ENCODE results near the gene CHST1. TPM values are rescaled to one million over a fixed set of nuclear protein-coding genes. Genes with fewer than 3 reads are reported as not detected.

The CHST1 gene
- total RNA-seq, 1 donor from 2014 or later: not detected

GRCh38 chr11:45621588-45621987 is 43.8 kb downstream of the CHST1 start:
- H3K4me1 ChIP-seq: peaks cover 17% of the 10 kb centered on the region
- H3K9me3 ChIP-seq (ENCODE audit: low read depth): no peaks in the 10 kb centered on the region
- Mint-ChIP-seq H3K4me1 (peaks cover 15% of the 10 kb centered on the region), H3K36me3 (no peaks in the 10 kb centered on the region), H3K27ac (no peak overlapping the region), H3K27me3 (ENCODE audit: insufficient read depth, low read depth) (peaks cover 2% of the 10 kb centered on the region), H3K4me3 (no peak overlapping the region), H3K9me3 (peaks cover 2% of the 10 kb centered on the region)
- TF ChIP-seq EZH2phosphoT487 (IDR thresholded peaks at IDR 0.05) (no peak), EZH2 (IDR thresholded peaks at IDR 0.05) (no peak), CTCF (IDR thresholded peaks at IDR 0.05) (no peak)
- H3K4me3 ChIP-seq: no peak overlapping the region
- no peaks in the 10 kb centered on the region for H4K20me1 ChIP-seq (ENCODE audit: low read depth)
- H3K27me3 ChIP-seq: peaks cover 79% of the 10 kb centered on the region
- peaks cover 16% of the 10 kb centered on the region for H3F3A ChIP-seq (ENCODE audit: low read depth)
- H3K79me2 ChIP-seq (ENCODE audit: low read depth): no peaks in the 10 kb centered on the region
- H3K4me2 ChIP-seq: no peak overlapping the region
- DNase-seq (ENCODE audit: low spot score): no peak
- H3K9ac ChIP-seq: no peak overlapping the region
- no peak overlapping the region for H2AFZ ChIP-seq (replicated peaks)
- no peaks in the 10 kb centered on the region for H3K36me3 ChIP-seq
- H3K27ac ChIP-seq: no peak overlapping the region

- peaks cover 17% of the 10 kb centered on the region for H3K4me1 ChIP-seq
- H3K27me3 ChIP-seq: peaks cover 79% of the 10 kb centered on the region
- H4K20me1 ChIP-seq (ENCODE audit: low read depth): no peaks in the 10 kb centered on the region
- no peak overlapping the region for H3K4me3 ChIP-seq
- no peaks in the 10 kb centered on the region for H3K79me2 ChIP-seq (ENCODE audit: low read depth)
- Mint-ChIP-seq H3K36me3 (no peaks in the 10 kb centered on the region), H3K4me3 (no peak overlapping the region), H3K27me3 (ENCODE audit: insufficient read depth, low read depth) (peaks cover 2% of the 10 kb centered on the region), H3K4me1 (peaks cover 15% of the 10 kb centered on the region), H3K9me3 (peaks cover 2% of the 10 kb centered on the region), H3K27ac (no peak overlapping the region)
- TF ChIP-seq EZH2phosphoT487 (IDR thresholded peaks at IDR 0.05) (no peak), CTCF (IDR thresholded peaks at IDR 0.05) (no peak), EZH2 (IDR thresholded peaks at IDR 0.05) (no peak)
- H2AFZ ChIP-seq (replicated peaks): no peak overlapping the region
- DNase-seq (ENCODE audit: low spot score): no peak
- no peak overlapping the region for H3K27ac ChIP-seq
- H3K36me3 ChIP-seq: no peaks in the 10 kb centered on the region
- H3K9me3 ChIP-seq (ENCODE audit: low read depth): no peaks in the 10 kb centered on the region
- peaks cover 16% of the 10 kb centered on the region for H3F3A ChIP-seq (ENCODE audit: low read depth)
- no peak overlapping the region for H3K9ac ChIP-seq
- H3K4me2 ChIP-seq: no peak overlapping the region
Measured at GRCh38 chr11:45620243-45620642, 45.2 kb downstream of the CHST1 start.

GRCh38 chr11:45618897-45619296 is 46.5 kb downstream of the CHST1 start:
- DNase-seq (ENCODE audit: low spot score): no peak
- H3K27ac ChIP-seq: no peak overlapping the region
- peaks cover 73% of the 10 kb centered on the region for H3K27me3 ChIP-seq
- peaks cover 17% of the 10 kb centered on the region for H3K4me1 ChIP-seq
- peaks cover 2% of the 10 kb centered on the region for H3K27me3 Mint-ChIP-seq (ENCODE audit: insufficient read depth, low read depth)
- peaks cover 16% of the 10 kb centered on the region for H3F3A ChIP-seq (ENCODE audit: low read depth)
- H3K36me3 Mint-ChIP-seq: no peaks in the 10 kb centered on the region
- no peak overlapping the region for H3K9ac ChIP-seq
- H3K9me3 ChIP-seq (ENCODE audit: low read depth): no peaks in the 10 kb centered on the region
- H2AFZ ChIP-seq (replicated peaks): no peak overlapping the region
- no peaks in the 10 kb centered on the region for H4K20me1 ChIP-seq (ENCODE audit: low read depth)
- peak overlapping the region; percentile 63 for H3K4me2 ChIP-seq
- H3K4me3 Mint-ChIP-seq: no peak overlapping the region
- H3K79me2 ChIP-seq (ENCODE audit: low read depth): no peaks in the 10 kb centered on the region
- H3K4me3 ChIP-seq: no peak overlapping the region
- no peaks in the 10 kb centered on the region for H3K36me3 ChIP-seq
- H3K9me3 Mint-ChIP-seq: peaks cover 2% of the 10 kb centered on the region
- H3K4me1 Mint-ChIP-seq: peaks cover 15% of the 10 kb centered on the region
- peak overlapping the region; percentile 50 for H3K27ac Mint-ChIP-seq
- TF ChIP-seq EZH2phosphoT487 (IDR thresholded peaks at IDR 0.05): no peak
- TF ChIP-seq CTCF (IDR thresholded peaks at IDR 0.05): no peak
- TF ChIP-seq EZH2 (IDR thresholded peaks at IDR 0.05): no peak
